Measurements from ENCODE around the gene ATRNL1.

The ATRNL1 gene

DNA sequence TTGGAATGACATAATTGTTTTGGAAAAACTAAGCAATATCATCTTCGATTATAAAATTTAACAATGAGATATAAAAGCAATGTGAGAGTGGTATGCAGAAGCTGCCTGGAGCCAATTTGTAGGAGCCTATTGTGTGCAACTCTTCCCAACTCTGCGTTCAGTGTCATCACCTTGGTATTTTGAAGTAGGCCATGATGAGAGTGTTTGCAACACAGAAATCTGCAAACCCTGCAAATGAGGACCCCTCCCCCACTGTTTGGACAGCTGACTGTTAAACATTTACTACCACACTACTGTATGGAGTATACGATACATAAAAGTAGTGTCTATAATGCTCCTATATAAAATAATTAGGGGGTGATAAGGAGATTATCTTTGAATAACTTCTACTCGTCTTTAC lies 531.3 kb downstream of the ATRNL1 start:
- Mint-ChIP-seq H3K4me3 (no peak overlapping the region), H3K4me1 (no peaks in the 10 kb centered on the region), H3K27me3 (no peaks in the 10 kb centered on the region), H3K9me3 (peaks cover 12% of the 10 kb centered on the region), H3K27ac (no peak overlapping the region), H3K36me3 (no peaks in the 10 kb centered on the region)
- CTCF ChIA-PET = no interaction called here
- DNase-seq = no peak

DNA sequence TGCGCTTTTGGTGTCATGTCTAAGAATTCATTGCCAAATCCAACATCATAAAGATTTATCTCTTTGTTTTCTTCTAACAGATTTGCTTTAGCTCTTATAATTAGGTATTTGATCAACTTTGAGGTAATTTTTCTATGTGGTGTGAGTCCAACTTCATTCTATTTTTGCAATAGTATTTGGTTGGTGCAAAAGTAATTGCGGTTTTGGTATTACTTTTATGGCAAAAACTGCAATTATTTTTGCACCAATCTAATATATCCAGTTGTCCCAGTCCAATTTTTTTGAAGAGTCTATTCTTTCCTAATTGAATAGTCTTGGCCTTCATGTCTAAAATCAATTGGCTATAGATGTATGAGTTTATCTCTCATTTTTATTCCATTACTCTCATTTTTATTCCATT lies 535.5 kb downstream of the ATRNL1 start:
- H3K27me3 Mint-ChIP-seq = no peaks in the 10 kb centered on the region
- CTCF ChIA-PET = no interaction called here
- no peak overlapping the region for H3K4me3 Mint-ChIP-seq
- H3K4me1 Mint-ChIP-seq = no peaks in the 10 kb centered on the region
- no peaks in the 10 kb centered on the region for H3K36me3 Mint-ChIP-seq
- DNase-seq = no peak
- no peaks in the 10 kb centered on the region for H3K9me3 Mint-ChIP-seq
- H3K27ac Mint-ChIP-seq = no peak overlapping the region

- no peak for DNase-seq
Measured at GRCh38 chr10:115638246-115638645, 545.1 kb downstream of the ATRNL1 start.

GRCh38 chr10:115649217-115649616 lies 556.1 kb downstream of the ATRNL1 start:
- no peaks in the 10 kb centered on the region for H3K36me3 Mint-ChIP-seq
- H3K4me3 Mint-ChIP-seq = no peak overlapping the region
- DNase-seq = no peak
- CTCF ChIA-PET = no interaction called here
- H3K9me3 Mint-ChIP-seq = peaks cover 3% of the 10 kb centered on the region
- H3K27me3 Mint-ChIP-seq = no peaks in the 10 kb centered on the region
- H3K4me1 Mint-ChIP-seq = no peaks in the 10 kb centered on the region
- no peak overlapping the region for H3K27ac Mint-ChIP-seq

More at GRCh38 chr10:115638246-115638645, 545.1 kb downstream of the ATRNL1 start:
- Mint-ChIP-seq H3K27me3 (no peaks in the 10 kb centered on the region), H3K9me3 (peaks cover 8% of the 10 kb centered on the region), H3K4me3 (no peak overlapping the region), H3K36me3 (no peaks in the 10 kb centered on the region), H3K4me1 (no peaks in the 10 kb centered on the region), H3K27ac (no peak overlapping the region)
- CTCF ChIA-PET = no interaction called here

GRCh38 chr10:115653473-115653872 lies 560.3 kb downstream of the ATRNL1 start:
- CTCF ChIA-PET = no interaction called here
- no peaks in the 10 kb centered on the region for H3K36me3 Mint-ChIP-seq
- H3K27me3 Mint-ChIP-seq = no peaks in the 10 kb centered on the region

DNA sequence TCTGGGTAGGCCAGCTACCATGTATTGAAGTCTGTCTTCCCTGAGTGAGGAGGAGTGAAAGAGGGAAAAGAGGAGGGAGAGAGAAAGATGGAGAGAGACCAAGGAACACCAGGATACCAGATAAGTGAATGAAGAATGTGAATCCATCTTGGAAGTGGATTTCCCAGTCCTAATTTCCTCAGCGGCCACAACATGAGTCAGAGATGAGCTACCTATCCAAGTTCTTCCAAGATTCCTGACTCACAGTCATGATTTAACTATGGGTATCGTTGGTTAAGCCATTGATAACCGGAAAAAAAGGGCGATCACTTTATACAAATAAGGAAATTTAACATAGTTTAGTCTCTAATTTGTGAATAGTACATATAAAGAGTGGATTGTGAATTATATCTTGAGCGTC lies 561.8 kb downstream of the ATRNL1 start:
- Mint-ChIP-seq H3K4me1 (no peaks in the 10 kb centered on the region), H3K27ac (no peak overlapping the region), H3K9me3 (peaks cover 8% of the 10 kb centered on the region), H3K4me3 (no peak overlapping the region), H3K36me3 (no peaks in the 10 kb centered on the region), H3K27me3 (no peaks in the 10 kb centered on the region)
- CTCF ChIA-PET = no interaction called here
- no peak for DNase-seq

More at GRCh38 chr10:115653473-115653872, 560.3 kb downstream of the ATRNL1 start:
- Mint-ChIP-seq H3K4me1 (no peaks in the 10 kb centered on the region), H3K4me3 (no peak overlapping the region), H3K27ac (no peak overlapping the region), H3K9me3 (peaks cover 8% of the 10 kb centered on the region)
- DNase-seq = no peak

DNA sequence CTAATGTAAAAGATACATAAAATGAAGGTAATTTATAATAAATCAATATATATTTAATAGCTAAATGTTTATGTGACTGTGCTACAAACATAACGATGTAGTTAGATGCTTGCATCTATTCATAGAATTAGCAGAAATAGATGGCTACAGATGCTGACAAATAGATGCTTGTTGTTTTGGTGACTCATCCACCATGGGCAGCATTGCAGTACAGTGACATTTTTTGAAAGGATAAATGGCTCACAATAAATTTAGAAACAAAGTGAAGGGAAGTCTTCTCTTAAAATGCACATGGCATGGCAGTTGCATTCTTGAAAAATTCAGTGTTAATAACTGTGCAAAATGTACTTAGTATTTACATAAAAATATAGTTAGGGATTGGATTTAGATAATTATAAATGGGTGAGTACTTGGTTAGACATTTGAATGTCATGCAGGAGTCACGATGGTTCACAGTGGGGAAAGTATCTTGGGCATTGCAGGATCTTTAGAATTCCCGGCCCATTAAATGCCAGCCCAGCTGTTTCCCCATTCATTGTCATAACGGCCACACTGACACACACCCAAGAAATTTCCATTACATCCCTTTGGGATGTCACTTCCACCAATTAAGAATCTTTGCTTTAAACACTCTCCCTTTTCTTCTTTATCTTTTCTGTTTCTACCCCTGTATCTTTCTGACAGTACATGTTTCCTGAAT lies 564.1 kb downstream of the ATRNL1 start:
- no peak overlapping the region for H3K4me3 Mint-ChIP-seq
- peaks cover 7% of the 10 kb centered on the region for H3K9me3 Mint-ChIP-seq
- no peaks in the 10 kb centered on the region for H3K27me3 Mint-ChIP-seq
- H3K27ac Mint-ChIP-seq = no peak overlapping the region
- CTCF ChIA-PET = no interaction called here
- H3K4me1 Mint-ChIP-seq = no peaks in the 10 kb centered on the region
- no peaks in the 10 kb centered on the region for H3K36me3 Mint-ChIP-seq
- DNase-seq = no peak

GRCh38 chr10:115659616-115660015 lies 566.5 kb downstream of the ATRNL1 start:
- no peak for DNase-seq
- H3K27me3 Mint-ChIP-seq = no peaks in the 10 kb centered on the region
- no peaks in the 10 kb centered on the region for H3K36me3 Mint-ChIP-seq
- CTCF ChIA-PET = no interaction called here
- no peak overlapping the region for H3K4me3 Mint-ChIP-seq
- peaks cover 7% of the 10 kb centered on the region for H3K9me3 Mint-ChIP-seq
- H3K4me1 Mint-ChIP-seq = no peaks in the 10 kb centered on the region
- no peak overlapping the region for H3K27ac Mint-ChIP-seq

GRCh38 chr10:115660391-115660790 lies 567.2 kb downstream of the ATRNL1 start:
- Mint-ChIP-seq H3K36me3 (no peaks in the 10 kb centered on the region), H3K27ac (no peak overlapping the region), H3K9me3 (peaks cover 3% of the 10 kb centered on the region), H3K27me3 (no peaks in the 10 kb centered on the region), H3K4me1 (no peaks in the 10 kb centered on the region), H3K4me3 (no peak overlapping the region)
- CTCF ChIA-PET = no interaction called here
- no peak for DNase-seq

DNA sequence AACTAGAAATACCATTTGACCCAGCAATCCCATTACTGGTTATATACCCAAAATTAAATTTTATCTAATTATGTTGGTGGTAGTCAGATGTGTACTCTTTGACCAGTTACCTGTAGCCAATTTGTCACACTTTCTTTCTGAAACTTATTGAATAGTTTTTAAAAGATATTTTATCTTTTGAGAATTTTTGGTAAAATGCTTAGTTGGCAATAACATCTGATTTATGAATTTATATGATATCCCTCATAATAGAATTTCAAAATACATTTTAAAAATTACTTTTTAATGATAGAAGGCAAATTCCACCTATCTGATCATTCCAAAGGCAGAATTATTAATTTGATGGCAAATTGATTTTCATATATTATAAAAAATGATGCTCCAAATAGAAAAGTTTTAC lies 569.3 kb downstream of the ATRNL1 start:
- DNase-seq = no peak
- Mint-ChIP-seq H3K36me3 (no peaks in the 10 kb centered on the region), H3K27me3 (no peaks in the 10 kb centered on the region), H3K27ac (no peak overlapping the region), H3K9me3 (peaks cover 3% of the 10 kb centered on the region), H3K4me3 (no peak overlapping the region), H3K4me1 (no peaks in the 10 kb centered on the region)
- CTCF ChIA-PET = no interaction called here

DNA sequence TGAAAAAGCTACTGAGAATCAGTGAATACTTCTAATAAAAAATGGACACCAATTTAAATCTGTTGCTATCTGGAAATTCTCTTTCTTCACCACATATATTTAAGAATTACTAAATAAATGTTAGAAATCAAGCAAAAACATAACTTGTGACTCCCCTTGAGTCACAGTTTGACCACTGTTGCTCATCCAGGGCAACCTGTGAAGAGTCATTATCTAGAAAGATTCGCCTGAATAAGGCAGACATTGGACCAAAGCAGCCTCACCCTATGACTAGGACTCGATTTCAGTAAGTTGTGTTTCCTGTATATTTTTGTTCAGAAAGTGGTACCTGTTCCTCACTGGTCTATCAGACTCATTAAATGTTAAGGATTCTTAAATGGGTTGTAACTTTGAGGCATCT lies 572.4 kb downstream of the ATRNL1 start:
- Mint-ChIP-seq H3K36me3 (no peaks in the 10 kb centered on the region), H3K27ac (no peak overlapping the region)

DNA sequence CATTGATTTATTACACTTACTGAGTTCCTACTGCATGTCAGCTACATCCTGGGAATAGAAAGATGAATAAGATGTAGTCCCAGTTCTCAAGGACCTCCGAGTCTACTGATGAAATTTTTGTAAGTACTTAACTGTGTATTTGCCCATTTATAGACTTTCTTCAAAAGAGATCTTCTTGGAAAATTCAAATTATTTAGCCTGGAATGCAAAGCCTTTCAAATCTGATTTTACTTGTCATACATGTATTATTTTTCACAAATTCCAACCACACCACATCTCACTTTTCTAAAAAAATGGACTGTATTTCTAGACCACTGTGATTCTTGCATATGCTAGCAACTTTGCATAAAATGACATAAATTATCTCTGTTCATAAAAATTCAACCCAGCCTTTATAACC lies 581.3 kb downstream of the ATRNL1 start:
- no peaks in the 10 kb centered on the region for H3K4me1 Mint-ChIP-seq
- DNase-seq = no peak
- no peaks in the 10 kb centered on the region for H3K27me3 Mint-ChIP-seq
- no peak overlapping the region for H3K4me3 Mint-ChIP-seq
- peaks cover 3% of the 10 kb centered on the region for H3K9me3 Mint-ChIP-seq
- no peak overlapping the region for H3K27ac Mint-ChIP-seq
- CTCF ChIA-PET = no interaction called here
- no peaks in the 10 kb centered on the region for H3K36me3 Mint-ChIP-seq

More for the DNA sequence above, 572.4 kb downstream of the ATRNL1 start:
- H3K4me3 Mint-ChIP-seq = no peak overlapping the region
- H3K9me3 Mint-ChIP-seq = peaks cover 1% of the 10 kb centered on the region
- H3K27me3 Mint-ChIP-seq = no peaks in the 10 kb centered on the region
- DNase-seq = no peak
- no peaks in the 10 kb centered on the region for H3K4me1 Mint-ChIP-seq
- CTCF ChIA-PET = no interaction called here

GRCh38 chr10:115696747-115697146 lies 603.6 kb downstream of the ATRNL1 start:
- no peak for DNase-seq
- no peak overlapping the region for H3K27ac Mint-ChIP-seq
- CTCF ChIA-PET = no interaction called here
- no peaks in the 10 kb centered on the region for H3K36me3 Mint-ChIP-seq
- no peak overlapping the region for H3K4me3 Mint-ChIP-seq
- no peaks in the 10 kb centered on the region for H3K27me3 Mint-ChIP-seq
- no peaks in the 10 kb centered on the region for H3K4me1 Mint-ChIP-seq
- no peaks in the 10 kb centered on the region for H3K9me3 Mint-ChIP-seq

DNA sequence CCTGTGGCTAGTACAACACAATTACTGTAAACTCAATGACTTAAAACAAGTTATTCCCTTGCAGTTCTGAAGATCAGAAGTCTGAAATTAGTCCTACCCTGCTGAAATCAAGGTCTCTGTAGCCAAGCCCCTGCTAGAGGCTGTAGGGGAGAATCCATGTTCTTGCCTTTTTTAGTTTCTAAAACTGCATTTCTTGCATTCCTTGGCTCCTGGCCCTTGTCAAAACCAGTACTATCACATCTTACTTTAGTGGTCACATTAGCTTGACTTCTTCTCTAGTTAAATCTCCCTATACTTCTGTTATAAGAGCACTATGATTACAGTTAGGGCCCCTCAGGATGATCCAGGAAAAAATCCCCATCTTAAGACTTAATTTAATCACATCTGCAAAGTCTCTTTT lies 612.9 kb downstream of the ATRNL1 start:
- peaks cover 3% of the 10 kb centered on the region for H3K27me3 Mint-ChIP-seq
- H3K27ac Mint-ChIP-seq = no peak overlapping the region
- CTCF ChIA-PET = interaction anchor here (0.6 to 1.6 kb wide), 2 partner anchors 581 to 590 kb away, joined by 3 to 4 read pairs; no protein-coding TSS in a partner anchor
- H3K4me1 Mint-ChIP-seq = no peaks in the 10 kb centered on the region
- H3K4me3 Mint-ChIP-seq = no peak overlapping the region
- no peak for DNase-seq
- H3K9me3 Mint-ChIP-seq = no peaks in the 10 kb centered on the region
- no peaks in the 10 kb centered on the region for H3K36me3 Mint-ChIP-seq

DNA sequence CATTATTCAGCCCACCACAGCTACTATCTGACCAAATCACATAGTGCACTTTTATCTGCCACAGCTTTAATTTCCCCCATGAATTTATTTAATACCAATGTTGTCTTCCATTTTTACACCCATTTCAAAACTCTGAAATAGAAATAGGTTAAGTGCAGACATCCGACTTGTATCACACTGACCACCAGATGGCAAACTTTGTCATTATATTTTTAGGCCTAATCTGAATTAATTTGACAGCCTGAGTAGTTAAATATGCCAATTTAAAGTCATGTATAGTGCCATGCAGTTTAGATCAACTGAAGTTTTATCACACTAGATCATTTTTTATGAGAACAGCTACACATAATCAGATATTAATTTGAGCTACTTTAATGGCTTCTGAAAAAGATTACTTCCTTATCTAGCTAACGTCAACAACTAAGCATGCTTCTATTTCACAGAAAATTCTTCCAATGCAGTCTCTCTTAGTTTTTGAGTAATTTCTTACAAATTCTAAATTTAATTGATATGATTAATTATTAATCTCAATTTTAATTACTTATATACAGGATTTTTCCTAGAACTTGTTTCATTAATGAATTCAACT lies 613.4 kb downstream of the ATRNL1 start:
- no peaks in the 10 kb centered on the region for H3K36me3 Mint-ChIP-seq
- CTCF ChIA-PET = interaction anchor here (0.6 to 1.6 kb wide), 3 partner anchors 12 to 590 kb away, joined by 3 to 4 read pairs (median 4); no protein-coding TSS in a partner anchor
- no peaks in the 10 kb centered on the region for H3K4me1 Mint-ChIP-seq
- H3K27ac Mint-ChIP-seq = no peak overlapping the region
- H3K27me3 Mint-ChIP-seq = peaks cover 3% of the 10 kb centered on the region
- H3K4me3 Mint-ChIP-seq = no peak overlapping the region
- no peaks in the 10 kb centered on the region for H3K9me3 Mint-ChIP-seq
- DNase-seq = no peak
